ENCODE results near the gene RPL19.
A peak's percentile ranks its signal among the peaks of the same experiment; 100 is the strongest.

Gene RPL19

GRCh38 chr17:39197380-39198185 is 2.5 kb upstream of the RPL19 start, which contains the start of gene CACNB1:
Gene CACNB1 (minus strand): TSS chr17:39197669. CDS start chr17:39197495, 174 bp downstream.
- peak within 1 kb of the TSS; percentile 86 for H3K4me3 Mint-ChIP-seq
- H3K9me3 Mint-ChIP-seq, result no peaks in the 10 kb centered on the region
- H3K4me1 Mint-ChIP-seq (ENCODE audit: low read depth), result peaks cover 54% of the 10 kb centered on the region
- no peaks in the 10 kb centered on the region for H3K27me3 Mint-ChIP-seq (ENCODE audit: low read depth)
- H3K36me3 Mint-ChIP-seq (ENCODE audit: low read depth), result peaks cover 31% of the 10 kb centered on the region
- H3K27ac Mint-ChIP-seq, result peak within 1 kb of the TSS; percentile 80

DNA sequence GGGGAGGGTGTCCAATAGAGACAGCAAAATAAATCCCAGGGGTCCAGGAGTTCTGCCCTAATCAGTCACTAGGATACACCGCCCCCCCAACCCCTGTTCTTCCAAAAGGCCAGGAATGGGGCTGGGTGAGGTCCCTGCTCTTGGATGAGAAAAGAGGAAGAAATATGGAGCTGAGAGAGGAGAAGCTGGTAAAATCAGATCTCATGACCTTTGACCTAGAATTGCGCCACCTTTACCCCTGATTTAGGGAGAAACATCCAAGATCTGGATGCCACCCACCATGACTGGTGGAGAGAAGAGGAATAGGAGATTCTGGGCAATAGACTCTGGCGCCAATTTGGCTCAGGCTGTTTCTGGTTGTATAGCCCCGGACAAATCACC is 1.9 kb upstream of the RPL19 start:
- Mint-ChIP-seq H3K36me3 (ENCODE audit: low read depth) (peaks cover 31% of the 10 kb centered on the region), H3K27me3 (ENCODE audit: low read depth) (no peaks in the 10 kb centered on the region), H3K4me1 (ENCODE audit: low read depth) (peaks cover 55% of the 10 kb centered on the region), H3K4me3 (peak overlapping the region; percentile 86), H3K9me3 (no peaks in the 10 kb centered on the region), H3K27ac (peak overlapping the region; percentile 80)

DNA sequence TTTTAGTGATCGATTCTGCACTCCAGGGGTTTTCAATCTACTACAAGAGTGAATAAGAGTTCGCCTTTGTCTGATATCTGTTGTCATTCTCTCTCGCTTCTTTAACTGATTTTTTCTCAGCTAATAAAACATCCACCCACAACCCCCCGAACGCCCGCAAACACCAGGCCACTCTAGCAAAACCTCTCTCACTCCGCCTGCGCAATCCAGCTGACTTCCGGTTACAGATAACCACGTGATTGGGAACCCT is 338 bp upstream of the RPL19 start:
- Mint-ChIP-seq H3K4me3 (peak overlapping the region; percentile 86), H3K9me3 (no peaks in the 10 kb centered on the region), H3K4me1 (ENCODE audit: low read depth) (peaks cover 51% of the 10 kb centered on the region), H3K27ac (peak overlapping the region; percentile 99), H3K27me3 (ENCODE audit: low read depth) (no peaks in the 10 kb centered on the region), H3K36me3 (ENCODE audit: low read depth) (peaks cover 40% of the 10 kb centered on the region)

DNA sequence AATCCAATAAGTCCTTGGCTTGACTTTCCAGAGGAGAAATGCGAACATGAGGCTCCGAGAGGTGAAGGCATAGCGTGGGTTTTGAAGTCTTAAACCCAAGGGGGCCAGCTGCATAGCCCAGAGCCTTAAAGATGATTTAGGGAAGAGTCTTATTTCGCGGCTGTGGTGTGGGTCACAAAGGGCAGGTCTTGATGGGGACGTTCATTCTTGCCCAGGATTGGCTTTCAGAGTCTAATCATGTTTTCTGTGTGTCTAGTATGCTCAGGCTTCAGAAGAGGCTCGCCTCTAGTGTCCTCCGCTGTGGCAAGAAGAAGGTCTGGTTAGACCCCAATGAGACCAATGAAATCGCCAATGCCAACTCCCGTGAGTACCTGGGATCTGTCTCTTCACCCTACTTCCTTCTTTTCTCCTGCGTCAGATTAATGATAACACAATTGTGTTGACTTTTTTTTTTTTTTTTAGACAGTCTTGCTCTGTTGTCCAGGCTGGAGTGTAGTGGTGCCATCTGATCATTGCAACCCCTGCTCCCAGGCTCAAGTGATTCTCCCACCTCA is 951 bp downstream of the RPL19 start:
- peak overlapping the region; percentile 86 for H3K4me3 Mint-ChIP-seq
- peaks cover 45% of the 10 kb centered on the region for H3K36me3 Mint-ChIP-seq (ENCODE audit: low read depth)
- H3K27me3 Mint-ChIP-seq (ENCODE audit: low read depth), result no peaks in the 10 kb centered on the region
- H3K9me3 Mint-ChIP-seq, result no peaks in the 10 kb centered on the region
- H3K27ac Mint-ChIP-seq, result peak overlapping the region; percentile 99
- peaks cover 43% of the 10 kb centered on the region for H3K4me1 Mint-ChIP-seq (ENCODE audit: low read depth)

DNA sequence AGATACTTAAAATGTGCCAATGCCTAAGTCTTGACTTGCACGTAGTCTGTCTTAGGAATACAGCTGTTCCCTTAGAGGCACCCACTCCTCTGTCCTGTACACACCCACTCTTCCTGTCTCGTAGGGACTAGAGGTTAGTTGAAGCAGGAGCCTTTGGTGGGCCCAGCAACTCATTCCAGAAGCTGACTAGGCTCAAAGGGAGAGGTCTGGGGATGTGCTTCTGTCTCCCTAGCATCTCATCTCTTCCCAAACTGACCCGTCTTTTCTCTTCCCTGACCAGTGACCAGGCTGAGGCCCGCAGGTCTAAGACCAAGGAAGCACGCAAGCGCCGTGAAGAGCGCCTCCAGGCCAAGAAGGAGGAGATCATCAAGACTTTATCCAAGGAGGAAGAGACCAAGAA is 4.2 kb downstream of the RPL19 start:
- H3K27ac Mint-ChIP-seq, result no peak overlapping the region
- H3K4me3 Mint-ChIP-seq, result no peak overlapping the region
- peaks cover 10% of the 10 kb centered on the region for H3K27me3 Mint-ChIP-seq (ENCODE audit: low read depth)
- H3K9me3 Mint-ChIP-seq, result no peaks in the 10 kb centered on the region
- H3K36me3 Mint-ChIP-seq (ENCODE audit: low read depth), result peaks cover 45% of the 10 kb centered on the region
- H3K4me1 Mint-ChIP-seq (ENCODE audit: low read depth), result peaks cover 37% of the 10 kb centered on the region

DNA sequence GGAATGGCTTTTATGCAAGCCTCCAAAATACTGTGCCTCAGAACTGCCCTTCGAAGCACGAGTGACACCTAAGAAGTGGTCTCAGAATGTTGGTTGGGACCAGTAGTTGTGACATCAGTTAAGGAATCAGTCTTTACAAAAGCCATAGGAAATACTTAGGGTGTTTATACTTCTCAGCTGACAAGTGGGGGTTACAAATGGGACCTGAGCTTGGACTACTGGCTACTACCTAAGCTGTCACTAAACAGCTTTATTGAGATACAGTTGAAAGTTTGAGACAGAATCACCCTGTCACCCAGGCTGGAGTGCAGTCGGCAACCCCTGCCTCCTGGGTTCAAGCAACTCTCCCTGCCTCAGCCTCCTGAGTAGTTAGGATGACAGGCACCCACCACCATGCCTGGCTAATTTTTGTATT is 5.0 kb downstream of the RPL19 start:
- Mint-ChIP-seq H3K27ac (peak overlapping the region; percentile 24), H3K4me1 (ENCODE audit: low read depth) (peaks cover 34% of the 10 kb centered on the region), H3K27me3 (ENCODE audit: low read depth) (peaks cover 12% of the 10 kb centered on the region), H3K9me3 (no peaks in the 10 kb centered on the region), H3K36me3 (ENCODE audit: low read depth) (peaks cover 41% of the 10 kb centered on the region), H3K4me3 (no peak overlapping the region)

- Mint-ChIP-seq H3K27ac (no peak overlapping the region), H3K27me3 (ENCODE audit: low read depth) (peaks cover 24% of the 10 kb centered on the region), H3K9me3 (no peaks in the 10 kb centered on the region), H3K36me3 (ENCODE audit: low read depth) (peaks cover 19% of the 10 kb centered on the region), H3K4me3 (no peak overlapping the region), H3K4me1 (ENCODE audit: low read depth) (peaks cover 17% of the 10 kb centered on the region)
These were observed 8.1 kb downstream of the RPL19 start for GRCh38 chr17:39208136-39208535.

- Mint-ChIP-seq H3K4me3 (no peak overlapping the region), H3K27ac (no peak overlapping the region), H3K4me1 (ENCODE audit: low read depth) (peaks cover 17% of the 10 kb centered on the region)
These were observed 8.8 kb downstream of the RPL19 start for GRCh38 chr17:39208893-39209292.

DNA sequence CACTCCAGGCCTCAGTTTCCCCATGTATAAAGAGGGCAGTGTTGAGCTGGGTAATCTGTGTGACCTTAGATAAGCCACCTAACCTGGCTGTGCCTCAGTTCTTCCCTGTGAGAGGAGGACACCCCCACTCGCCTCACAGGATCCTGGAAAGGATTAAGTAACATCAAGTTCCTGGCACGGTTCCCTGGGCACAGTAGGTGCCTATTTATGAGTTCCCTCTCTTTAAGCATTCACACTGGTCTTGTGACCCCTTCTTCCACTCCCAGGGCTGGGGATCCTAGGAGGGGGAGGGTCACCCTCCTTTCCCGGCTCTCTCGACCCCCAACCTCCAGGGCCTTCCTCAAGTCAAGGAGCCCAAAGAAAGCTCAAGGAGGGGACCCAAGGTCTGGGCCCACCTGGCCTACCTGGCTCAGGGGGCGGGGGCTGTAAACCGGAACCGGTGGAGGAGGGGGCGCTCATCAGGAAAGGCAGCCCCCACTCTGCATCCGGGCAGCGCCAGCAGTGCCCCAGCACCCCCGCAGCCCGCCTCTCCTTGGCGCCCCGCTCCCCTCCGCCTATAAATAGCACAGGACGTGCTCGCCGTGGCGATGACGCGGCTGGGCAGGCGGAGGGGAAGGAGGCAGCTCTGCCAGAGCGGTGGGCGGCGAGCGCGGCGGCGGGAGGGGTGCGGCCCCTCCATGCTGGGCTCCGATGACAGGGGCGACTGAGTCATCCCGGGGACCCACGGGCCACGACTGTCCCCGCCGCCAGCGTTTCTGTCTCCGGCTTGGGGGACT is 9.4 kb downstream of the RPL19 start:
- H3K36me3 Mint-ChIP-seq (ENCODE audit: low read depth), result peaks cover 7% of the 10 kb centered on the region
- peaks cover 14% of the 10 kb centered on the region for H3K4me1 Mint-ChIP-seq (ENCODE audit: low read depth)
- peak overlapping the region; percentile 26 for H3K27ac Mint-ChIP-seq
- no peak overlapping the region for H3K4me3 Mint-ChIP-seq
- no peaks in the 10 kb centered on the region for H3K9me3 Mint-ChIP-seq
- H3K27me3 Mint-ChIP-seq (ENCODE audit: low read depth), result peaks cover 24% of the 10 kb centered on the region

More at GRCh38 chr17:39208893-39209292, 8.8 kb downstream of the RPL19 start:
- H3K9me3 Mint-ChIP-seq, result no peaks in the 10 kb centered on the region
- H3K27me3 Mint-ChIP-seq (ENCODE audit: low read depth), result peaks cover 24% of the 10 kb centered on the region
- peaks cover 13% of the 10 kb centered on the region for H3K36me3 Mint-ChIP-seq (ENCODE audit: low read depth)

DNA sequence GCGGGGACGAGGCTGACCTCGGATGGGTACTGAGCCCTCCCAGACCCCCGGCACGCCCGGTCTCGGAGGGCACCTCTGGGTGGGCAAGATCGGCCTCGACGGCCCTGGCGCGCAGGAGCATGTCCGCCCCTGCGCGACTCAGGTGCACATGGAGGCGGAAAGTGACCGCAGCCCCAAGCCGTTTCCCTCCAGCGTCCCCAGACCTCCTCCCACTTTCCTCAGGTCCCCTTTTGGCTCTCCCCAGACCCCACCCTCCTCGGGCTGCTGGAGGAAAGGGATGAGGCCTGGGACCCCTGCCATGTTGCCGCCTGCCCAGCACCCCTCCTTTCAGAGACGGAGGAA is 10.0 kb downstream of the RPL19 start:
- peaks cover 1% of the 10 kb centered on the region for H3K36me3 Mint-ChIP-seq (ENCODE audit: low read depth)
- H3K27ac Mint-ChIP-seq, result no peak overlapping the region
- H3K4me3 Mint-ChIP-seq, result no peak overlapping the region
- H3K9me3 Mint-ChIP-seq, result no peaks in the 10 kb centered on the region
- H3K4me1 Mint-ChIP-seq (ENCODE audit: low read depth), result peaks cover 14% of the 10 kb centered on the region
- H3K27me3 Mint-ChIP-seq (ENCODE audit: low read depth), result peaks cover 24% of the 10 kb centered on the region

DNA sequence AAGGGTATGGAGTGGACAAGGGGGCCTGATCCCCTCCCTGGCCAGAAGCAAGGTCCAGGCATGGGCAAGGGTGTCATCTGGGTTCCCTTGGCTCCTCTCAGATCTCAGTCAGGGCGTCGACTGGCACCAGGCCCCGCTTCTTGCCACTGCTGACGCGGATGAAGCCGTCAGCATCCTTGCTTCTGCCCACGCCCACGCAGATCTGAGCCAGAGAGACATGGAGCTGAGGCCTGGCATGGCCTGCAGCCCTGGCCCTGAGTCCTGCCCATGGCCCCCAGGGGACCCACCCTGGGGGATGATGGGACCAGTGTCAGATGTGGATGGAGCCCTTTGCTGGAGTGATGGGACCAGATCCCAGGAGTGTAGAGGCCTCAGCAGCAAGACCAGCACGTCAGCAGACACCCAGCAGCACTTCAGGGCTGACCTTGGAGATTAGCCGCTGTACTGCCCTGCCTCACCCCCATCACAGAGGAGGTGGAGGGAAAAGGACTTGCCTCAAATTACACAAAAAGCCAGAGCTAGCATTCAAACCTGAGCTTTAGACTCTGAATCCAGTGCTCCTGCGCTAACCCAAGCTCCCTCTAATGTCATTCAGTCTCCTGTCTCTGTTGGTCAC is 12.2 kb downstream of the RPL19 start:
- Mint-ChIP-seq H3K27me3 (ENCODE audit: low read depth) (peaks cover 40% of the 10 kb centered on the region), H3K36me3 (ENCODE audit: low read depth) (no peaks in the 10 kb centered on the region), H3K27ac (peak overlapping the region; percentile 36), H3K4me3 (no peak overlapping the region), H3K4me1 (ENCODE audit: low read depth) (peaks cover 11% of the 10 kb centered on the region), H3K9me3 (no peaks in the 10 kb centered on the region)

- H3K36me3 Mint-ChIP-seq (ENCODE audit: low read depth), result no peaks in the 10 kb centered on the region
- H3K4me1 Mint-ChIP-seq (ENCODE audit: low read depth), result peaks cover 11% of the 10 kb centered on the region
- H3K27ac Mint-ChIP-seq, result peak overlapping the region; percentile 36
- peaks cover 42% of the 10 kb centered on the region for H3K27me3 Mint-ChIP-seq (ENCODE audit: low read depth)
- no peak overlapping the region for H3K4me3 Mint-ChIP-seq
- no peaks in the 10 kb centered on the region for H3K9me3 Mint-ChIP-seq
These were observed 12.9 kb downstream of the RPL19 start for GRCh38 chr17:39212841-39213480.

DNA sequence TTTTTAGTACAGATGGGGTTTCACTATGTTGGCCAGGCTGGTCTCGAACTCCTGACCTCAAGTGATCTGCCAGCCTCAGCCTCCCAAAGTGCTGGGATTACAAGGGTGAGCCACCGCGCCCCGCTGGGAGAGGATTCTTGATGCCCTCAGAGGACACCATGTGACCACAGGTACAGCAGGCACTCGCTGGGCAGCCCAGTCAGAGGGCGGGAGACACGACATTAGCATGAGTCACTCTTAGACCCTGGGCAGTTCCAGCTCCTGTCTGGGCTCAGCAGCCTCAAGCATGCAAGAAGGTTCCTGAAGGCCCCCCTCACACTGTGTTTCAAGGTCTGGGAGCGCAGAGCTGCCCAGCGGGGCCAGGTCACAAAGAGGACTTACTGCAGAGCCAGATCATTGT is 13.8 kb downstream of the RPL19 start:
- Mint-ChIP-seq H3K27ac (no peak overlapping the region), H3K36me3 (ENCODE audit: low read depth) (no peaks in the 10 kb centered on the region), H3K9me3 (no peaks in the 10 kb centered on the region), H3K4me1 (ENCODE audit: low read depth) (peaks cover 9% of the 10 kb centered on the region), H3K27me3 (ENCODE audit: low read depth) (peaks cover 43% of the 10 kb centered on the region), H3K4me3 (no peak overlapping the region)

- Mint-ChIP-seq H3K36me3 (ENCODE audit: low read depth) (no peaks in the 10 kb centered on the region), H3K27ac (no peak overlapping the region), H3K27me3 (ENCODE audit: low read depth) (peaks cover 39% of the 10 kb centered on the region), H3K4me1 (ENCODE audit: low read depth) (peaks cover 4% of the 10 kb centered on the region), H3K9me3 (no peaks in the 10 kb centered on the region), H3K4me3 (no peak overlapping the region)
These were observed 17.8 kb downstream of the RPL19 start for GRCh38 chr17:39217734-39218369.
